ENCODE measurements around the gene FAM107A. TPM values are rescaled to one million over a fixed set of nuclear protein-coding genes. Genes with fewer than 3 reads are reported as not detected.

Gene FAM107A
- total and polyA plus RNA-seq, 2 of the 13 experiments (the other 11 are each of a cell fraction or from before 2014, with no cell fraction given) = not detected

DNA sequence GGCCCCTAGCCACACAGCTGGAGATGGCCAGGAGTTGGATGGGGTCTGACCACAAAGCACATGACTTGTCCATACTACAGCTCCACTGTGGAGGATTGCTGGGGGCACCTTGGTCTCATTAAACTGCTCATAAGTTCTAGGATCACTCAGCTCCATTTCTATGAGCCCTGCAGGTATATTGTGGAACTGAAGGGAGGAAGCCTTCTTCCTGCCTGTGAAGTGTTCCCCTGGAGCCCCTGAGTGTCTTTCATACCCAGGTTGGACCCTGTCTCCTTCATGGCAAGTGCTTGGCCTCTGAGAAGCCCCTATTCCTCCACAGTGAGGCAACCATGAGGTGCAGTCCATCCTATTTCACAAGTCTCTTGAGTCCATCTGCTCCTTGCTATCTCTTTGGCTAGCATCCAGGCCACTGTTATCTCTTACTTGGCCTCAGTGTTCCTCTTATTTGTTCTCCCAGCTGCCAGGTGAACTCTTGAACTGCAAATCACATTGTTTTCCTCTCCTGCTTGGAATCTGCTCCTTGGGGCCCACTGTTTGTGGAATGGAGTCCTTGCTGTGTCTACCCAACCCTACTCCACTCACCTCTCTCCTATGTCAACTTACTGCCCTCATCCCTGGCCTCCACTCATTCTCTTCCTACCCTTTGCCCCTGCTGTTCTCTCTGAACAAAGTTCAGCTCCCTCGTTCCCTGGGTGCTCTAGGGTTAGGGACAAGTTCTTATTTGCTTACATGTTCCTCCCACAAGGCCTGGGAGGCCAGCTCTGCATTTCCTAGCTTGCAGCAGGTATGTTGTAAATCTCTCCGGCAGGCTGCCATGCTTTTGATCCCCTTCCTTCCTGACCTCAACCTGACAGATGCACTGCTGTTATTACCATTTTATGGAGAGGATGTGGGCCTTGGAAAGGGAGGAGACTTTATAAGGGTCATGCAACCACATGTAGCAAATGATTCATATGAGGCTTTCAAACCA lies 41.4 kb downstream of the FAM107A start:
- peak; percentile 80 for ATAC-seq
- Histone ChIP-seq H3K4me3 (replicated peaks in 1 of 3; ENCODE audit: insufficient read depth in 1 of 3, low read depth in 2 of 3, low read length in 3 of 3) (peak overlapping the region; percentile 64 to 78 (median 77); a peak in 5 of 6 replicates), H3K4me2 (ENCODE audit: low read depth, low read length) (peak overlapping the region; percentile 87), H3K9ac (ENCODE audit: insufficient read depth, low read depth, low read length) (peak overlapping the region; percentile 81), H3K27ac (ENCODE audit: extremely low read length, insufficient read depth, low read length) (peak overlapping the region; percentile 85), H2AFZ (ENCODE audit: low read length) (no peak overlapping the region), H4K20me1 (ENCODE audit: insufficient read depth, low read length) (no peaks in the 10 kb centered on the region), H3K4me1 (ENCODE audit: insufficient read depth, low read length) (peaks cover 67% of the 10 kb centered on the region), H3K9me3 (ENCODE audit: low read length) (no peaks in the 10 kb centered on the region), H3K79me2 (ENCODE audit: insufficient read depth, low read length) (no peaks in the 10 kb centered on the region), H3K36me3 (replicated peaks in 1 of 2; ENCODE audit: control insufficient read depth in 1 of 2, insufficient read depth in 2 of 2, low read length in 2 of 2) (peaks cover 0 to 25% of the 10 kb centered on the region in 2 experiments; a peak in 3 of 5 replicates), H3K27me3 (ENCODE audit: control insufficient read depth in 1 of 2, insufficient read depth in 2 of 2, low read length in 2 of 2) (no peaks in the 10 kb centered on the region)
- in situ Hi-C loops (cut with HindIII; ENCODE audit: extremely low pct_ligation_motif_present, low pct_unique_long_range_greater_than_20kb) = loop anchor here (10.0 kb wide), 1 partner anchor 211 kb away; no protein-coding TSS in a partner anchor
- CTCF ChIA-PET (ENCODE audit: low intra/inter-chr PET ratio, low total read pairs) = no interaction called here
- POLR2A ChIA-PET = interaction anchor here (0.5 to 4.5 kb wide), 26 partner anchors 10 to 229 kb away, joined by 3 to 76 read pairs (median 4); partner anchors contain the start of genes HTD2, KCTD6 and RPP14
- 0% methylated on average over 2 of the region's 2 CpGs for WGBS (ENCODE audit: low lambda C conversion rate)
- DNase-seq (ENCODE audit: low spot score) = peak; percentile 89
- intact Hi-C loops (cut with micrococcal nuclease; ENCODE audit: unreplicated experiment) = loop anchor here (2.0 to 10.0 kb wide), 4 partner anchors 21 to 201 kb away; partner anchors contain the start of gene PXK
- peak; percentile 98 for FAIRE-seq
- BruUV-seq (replicated peaks) = no TSS peak
- peak; percentile 10; the same call in 1 of the 2 replicates for TF ChIP-seq ZNF142 (CRISPR knock-in tag; IDR thresholded peaks at IDR 0.05)
- 0 out of 2 replicates have a peak, but pooled peaks have one; percentile 21 for TF ChIP-seq BRCA1 (CRISPR knock-in tag; IDR thresholded peaks at IDR 0.05)
- TF ChIP-seq, protein P1, sequence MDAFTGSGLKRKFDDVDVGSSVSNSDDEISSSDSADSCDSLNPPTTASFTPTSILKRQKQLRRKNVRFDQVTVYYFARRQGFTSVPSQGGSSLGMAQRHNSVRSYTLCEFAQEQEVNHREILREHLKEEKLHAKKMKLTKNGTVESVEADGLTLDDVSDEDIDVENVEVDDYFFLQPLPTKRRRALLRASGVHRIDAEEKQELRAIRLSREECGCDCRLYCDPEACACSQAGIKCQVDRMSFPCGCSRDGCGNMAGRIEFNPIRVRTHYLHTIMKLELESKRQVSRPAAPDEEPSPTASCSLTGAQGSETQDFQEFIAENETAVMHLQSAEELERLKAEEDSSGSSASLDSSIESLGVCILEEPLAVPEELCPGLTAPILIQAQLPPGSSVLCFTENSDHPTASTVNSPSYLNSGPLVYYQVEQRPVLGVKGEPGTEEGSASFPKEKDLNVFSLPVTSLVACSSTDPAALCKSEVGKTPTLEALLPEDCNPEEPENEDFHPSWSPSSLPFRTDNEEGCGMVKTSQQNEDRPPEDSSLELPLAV (CRISPR knock-in tag; conservative IDR thresholded peaks at IDR 0.05; ENCODE audit: low read depth) = no peak
- peak; percentile 92 for TF ChIP-seq NR2F6 (IDR thresholded peaks at IDR 0.05)
- TF ChIP-seq NR2F6 (CRISPR knock-in tag; IDR thresholded peaks at IDR 0.05) = peak; percentile 86
- peak; percentile 87 for TF ChIP-seq ZBTB39 (CRISPR knock-in tag; IDR thresholded peaks at IDR 0.05)
- TF ChIP-seq, protein P2, sequence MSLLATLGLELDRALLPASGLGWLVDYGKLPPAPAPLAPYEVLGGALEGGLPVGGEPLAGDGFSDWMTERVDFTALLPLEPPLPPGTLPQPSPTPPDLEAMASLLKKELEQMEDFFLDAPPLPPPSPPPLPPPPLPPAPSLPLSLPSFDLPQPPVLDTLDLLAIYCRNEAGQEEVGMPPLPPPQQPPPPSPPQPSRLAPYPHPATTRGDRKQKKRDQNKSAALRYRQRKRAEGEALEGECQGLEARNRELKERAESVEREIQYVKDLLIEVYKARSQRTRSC (CRISPR knock-in tag; IDR thresholded peaks at IDR 0.05; ENCODE audit: low read depth) = no peak
- TF ChIP-seq PHB2 (IDR thresholded peaks at IDR 0.05; ENCODE audit: partially characterized antibody) = no peak
- TF ChIP-seq ZNF350 (CRISPR knock-in tag; IDR thresholded peaks at IDR 0.05; ENCODE audit: borderline replicate concordance, low read depth) = 0 out of 2 replicates have a peak, but pooled peaks have one; percentile 77
- TF ChIP-seq ZMAT3 (CRISPR knock-in tag; conservative IDR thresholded peaks at IDR 0.05) = no peak
- no peak for TF ChIP-seq POLR2G (IDR thresholded peaks at IDR 0.05; ENCODE audit: low read depth, low read length)
- 0 out of 2 replicates have a peak, but pooled peaks have one; percentile 36 for TF ChIP-seq MEIS1 (CRISPR knock-in tag; IDR thresholded peaks at IDR 0.05; ENCODE audit: borderline replicate concordance)

All from HepG2 (cell line).